HG03159 (cell line): ENCODE data around the gene CDH4.
"Not testable (repeated sequence)": the region's sequence is repeated elsewhere in the genome, so short reads cannot be mapped to it uniquely, and the experiment has no call there.

Source experiments
- ATAC-seq: cut with Tn5 transposase; IDR thresholded peaks from one replicate; pipeline ENCODE4 v1.9.1; 2021; ENCODE audit warnings: mild to moderate bottlenecking, moderate library complexity; ENCODE audit not compliant: unreplicated experiment

Gene CDH4

DNA sequence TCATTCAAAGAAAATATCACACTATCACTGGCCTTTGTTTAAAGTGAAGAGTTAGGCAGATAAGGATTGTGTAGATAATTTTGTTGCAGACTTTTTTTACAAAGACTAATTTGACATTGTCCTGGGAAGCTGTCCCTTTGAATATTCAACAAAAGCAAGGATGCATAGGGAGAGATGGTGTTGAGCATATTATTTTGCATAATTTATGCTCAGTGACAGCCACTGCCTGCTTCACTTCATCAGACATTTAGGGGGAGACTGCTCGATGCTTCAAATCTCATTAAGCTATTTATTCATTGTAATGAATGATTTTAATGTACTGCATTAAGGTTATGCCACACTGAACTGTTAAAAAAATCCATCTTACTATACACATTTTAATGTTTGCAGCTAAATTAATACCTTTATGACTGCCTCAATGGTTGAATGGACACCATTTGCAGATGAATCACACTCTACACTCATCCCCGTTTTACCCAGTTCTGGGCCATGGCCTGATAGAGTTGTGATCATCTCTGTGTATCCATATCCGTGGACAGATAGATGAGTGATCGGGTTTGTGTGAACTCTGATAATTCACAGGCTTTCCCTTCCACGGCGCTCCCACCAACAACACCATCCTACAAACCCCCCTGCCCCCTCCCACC is 128.0 kb downstream of the CDH4 start:
- no peak for ATAC-seq

DNA sequence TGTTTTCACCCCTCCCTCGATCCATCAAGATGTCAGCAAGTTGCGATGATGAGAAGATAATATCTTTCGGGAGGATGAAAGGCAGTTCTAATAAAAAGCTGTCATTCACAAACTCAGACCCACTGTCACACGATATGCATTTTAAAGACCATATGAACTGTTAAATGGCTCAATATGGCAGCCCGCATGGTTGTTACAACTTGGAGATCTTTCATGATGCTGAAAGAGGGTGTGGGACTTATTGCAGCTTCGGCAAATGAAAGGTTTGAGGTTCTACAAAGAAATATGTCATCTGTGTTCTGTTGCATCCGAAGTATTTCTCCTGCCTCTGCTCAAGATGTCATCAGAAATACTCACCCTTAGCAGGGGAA is 128.5 kb downstream of the CDH4 start:
- no peak for ATAC-seq

DNA sequence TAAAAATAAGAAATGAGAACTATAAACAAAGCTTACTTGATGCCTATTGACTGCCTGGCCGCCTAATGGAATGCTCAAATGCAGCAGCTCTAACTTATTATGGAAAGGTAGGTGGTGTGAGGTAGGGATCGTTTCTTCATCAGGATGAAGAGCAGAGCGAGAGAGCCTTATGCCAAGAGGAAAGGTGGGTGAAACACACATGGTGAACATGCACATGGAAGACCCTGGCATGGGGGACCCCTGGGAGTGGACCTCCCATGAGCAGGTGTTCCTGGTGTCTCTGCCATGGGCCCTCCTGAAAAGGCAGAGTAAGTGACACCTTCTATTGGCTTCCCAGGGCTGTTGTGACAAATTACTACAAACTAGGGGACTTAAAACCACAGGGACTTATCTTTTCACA is 130.1 kb downstream of the CDH4 start:
- no peak for ATAC-seq

DNA sequence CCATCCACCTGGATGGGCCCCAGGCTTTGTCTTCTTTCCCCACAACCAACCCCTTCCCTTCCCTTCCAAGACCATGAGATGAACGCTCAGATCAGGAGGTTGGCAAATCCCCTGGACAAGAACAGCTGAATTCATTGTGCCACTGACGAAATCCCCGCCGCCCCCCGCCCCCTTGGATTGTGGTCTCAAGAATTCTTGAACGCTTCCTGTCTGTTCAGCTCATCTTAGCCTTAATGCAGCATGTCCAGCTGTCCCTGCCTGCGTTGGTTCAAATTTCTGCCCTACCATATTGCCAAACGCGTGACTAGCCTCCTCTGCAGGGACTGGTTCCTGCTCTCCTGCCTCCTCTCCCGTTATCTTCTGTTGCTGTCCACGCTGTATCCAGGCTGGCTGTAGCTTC is 133.2 kb downstream of the CDH4 start:
- ATAC-seq, result no peak

DNA sequence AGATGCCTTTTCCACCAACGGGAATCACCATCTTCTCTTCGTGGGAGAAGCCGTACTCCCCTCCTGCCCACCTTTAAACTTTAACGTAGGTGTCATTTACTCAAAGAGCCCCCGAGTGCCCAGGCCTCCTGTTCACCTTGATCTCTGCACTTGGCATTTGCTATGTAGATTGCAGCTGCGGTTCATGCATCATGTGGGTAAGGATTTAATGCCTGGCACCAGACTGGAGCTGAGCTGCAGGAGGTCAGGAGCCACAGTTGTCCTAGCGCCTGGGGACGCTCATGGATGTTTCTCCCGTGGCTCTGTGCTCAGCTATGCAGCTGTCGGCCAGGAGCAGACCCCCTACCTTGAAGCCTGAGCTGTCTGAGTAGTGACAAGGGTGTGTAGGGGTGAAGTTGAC is 133.7 kb downstream of the CDH4 start:
- ATAC-seq, result no peak

DNA sequence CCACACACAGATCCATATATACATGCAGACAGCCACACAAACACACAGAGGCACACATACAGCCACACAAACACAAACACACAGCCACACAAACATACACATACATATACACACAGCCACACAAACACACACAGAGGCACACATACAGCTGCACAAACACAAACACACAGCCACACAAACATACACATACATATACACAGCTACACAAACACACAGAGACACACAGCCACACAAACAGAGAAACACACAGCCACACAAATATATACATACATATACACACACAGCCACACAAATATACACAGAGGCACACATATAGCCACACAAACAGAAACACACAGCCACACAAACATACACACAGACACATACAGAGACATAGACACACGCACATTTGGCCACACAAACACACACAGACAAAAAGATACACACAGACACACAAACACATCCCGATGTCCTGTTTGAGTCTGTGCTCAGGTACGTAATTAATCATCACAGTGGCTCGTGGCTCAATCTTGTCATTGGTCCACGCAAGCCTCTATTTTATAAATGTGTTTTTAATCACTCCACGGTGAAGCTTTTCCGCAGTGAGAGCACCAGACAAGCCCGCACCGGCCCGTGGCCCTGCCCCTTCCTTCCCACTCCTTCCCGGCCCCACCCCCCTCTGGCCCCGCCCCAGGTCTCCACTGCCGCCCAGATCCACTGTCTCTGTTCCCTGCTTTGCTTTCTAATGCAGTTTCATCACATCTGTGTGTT is 135.3 kb downstream of the CDH4 start:
- no peak for ATAC-seq

DNA sequence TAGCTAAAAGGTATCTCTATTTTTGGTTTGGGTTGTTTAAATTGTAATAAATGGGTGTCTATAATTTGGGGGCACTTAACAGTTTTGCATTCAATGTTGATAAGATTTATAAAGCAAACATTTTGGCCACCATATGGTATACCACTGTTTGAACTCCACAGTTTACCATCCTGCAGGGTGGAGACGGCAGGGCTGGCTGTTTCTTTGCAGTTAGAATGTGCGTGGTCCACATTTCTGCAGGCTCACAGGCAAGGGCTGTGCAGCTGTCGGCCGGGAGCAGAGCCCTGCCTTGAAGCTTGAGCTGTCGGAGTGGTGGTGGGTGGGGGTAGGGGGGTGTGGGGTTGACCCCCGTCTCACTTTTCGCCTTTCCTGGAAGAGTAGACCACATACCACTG is 135.9 kb downstream of the CDH4 start:
- no peak for ATAC-seq

DNA sequence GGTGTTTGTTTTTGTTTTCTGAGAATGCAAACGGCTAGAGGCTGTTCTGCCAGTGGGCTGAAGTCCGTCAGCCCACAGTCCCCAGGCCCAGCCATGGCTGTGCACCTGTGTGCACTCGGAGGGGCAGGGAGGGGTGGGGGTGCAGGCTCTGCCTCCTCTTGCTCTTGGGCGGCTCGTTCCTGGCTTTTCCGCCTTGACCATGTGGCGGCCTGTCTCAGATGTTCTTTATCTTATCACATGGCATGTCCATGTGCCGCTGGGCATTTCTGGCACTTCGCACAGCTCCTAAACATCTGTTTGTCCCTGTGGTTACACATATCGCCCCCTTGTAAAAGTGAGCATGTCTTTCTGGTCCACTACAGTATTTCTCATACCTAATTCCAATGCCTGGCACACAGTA is 137.0 kb downstream of the CDH4 start:
- ATAC-seq, result no peak

DNA sequence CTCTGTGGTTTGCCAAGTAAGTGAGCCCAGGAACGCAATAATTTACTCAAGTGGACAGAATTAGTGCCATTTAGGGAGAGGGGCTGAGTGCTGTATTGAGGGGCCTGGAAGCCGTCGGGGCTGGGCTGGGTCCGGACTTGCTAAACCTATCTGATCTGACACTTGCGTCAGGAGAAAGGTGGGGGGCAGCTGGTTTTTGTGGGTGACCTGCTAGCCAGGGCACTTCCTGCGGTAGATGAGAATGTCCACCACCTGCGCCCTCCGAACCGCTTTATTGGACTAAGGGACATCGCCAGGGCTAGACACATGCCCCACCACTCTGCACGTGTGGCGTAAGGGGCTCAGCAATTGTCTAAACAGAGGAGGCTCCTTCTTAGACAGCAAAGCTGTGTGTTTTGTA is 139.1 kb downstream of the CDH4 start:
- no peak for ATAC-seq

DNA sequence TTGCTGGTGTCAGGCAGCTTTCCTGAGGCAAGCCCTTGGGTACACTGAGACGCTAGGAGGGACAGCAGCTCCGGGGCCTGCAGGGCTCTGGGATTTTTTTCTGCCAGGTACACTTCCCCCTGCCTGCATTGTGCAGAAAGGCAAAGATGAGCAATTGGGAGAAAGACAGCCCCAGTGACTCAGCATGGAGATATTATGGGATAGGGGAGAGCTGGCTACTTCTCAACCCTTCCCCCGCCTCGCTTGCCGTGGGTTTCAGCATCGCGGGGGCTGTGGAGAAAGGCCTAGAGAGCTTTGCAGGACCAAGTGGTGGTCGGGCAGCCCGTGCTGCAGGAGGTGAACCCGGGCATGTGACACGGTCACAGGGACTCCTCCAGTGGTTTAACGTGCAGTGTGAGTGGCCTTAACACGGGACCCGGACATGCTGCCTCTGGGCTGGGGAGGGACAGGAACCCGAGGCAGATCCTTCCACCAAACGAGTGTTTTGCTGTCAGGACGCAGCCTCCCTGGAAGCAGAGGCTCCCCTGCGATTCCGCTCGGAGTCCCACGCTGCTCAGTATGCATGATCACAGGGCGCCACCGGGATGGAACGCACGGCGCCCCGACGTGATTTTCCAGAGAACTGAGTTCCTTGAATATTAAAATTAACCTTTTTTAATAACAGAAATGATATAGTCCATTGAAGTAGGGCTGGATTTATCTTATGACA is 139.9 kb downstream of the CDH4 start:
- no peak for ATAC-seq

DNA sequence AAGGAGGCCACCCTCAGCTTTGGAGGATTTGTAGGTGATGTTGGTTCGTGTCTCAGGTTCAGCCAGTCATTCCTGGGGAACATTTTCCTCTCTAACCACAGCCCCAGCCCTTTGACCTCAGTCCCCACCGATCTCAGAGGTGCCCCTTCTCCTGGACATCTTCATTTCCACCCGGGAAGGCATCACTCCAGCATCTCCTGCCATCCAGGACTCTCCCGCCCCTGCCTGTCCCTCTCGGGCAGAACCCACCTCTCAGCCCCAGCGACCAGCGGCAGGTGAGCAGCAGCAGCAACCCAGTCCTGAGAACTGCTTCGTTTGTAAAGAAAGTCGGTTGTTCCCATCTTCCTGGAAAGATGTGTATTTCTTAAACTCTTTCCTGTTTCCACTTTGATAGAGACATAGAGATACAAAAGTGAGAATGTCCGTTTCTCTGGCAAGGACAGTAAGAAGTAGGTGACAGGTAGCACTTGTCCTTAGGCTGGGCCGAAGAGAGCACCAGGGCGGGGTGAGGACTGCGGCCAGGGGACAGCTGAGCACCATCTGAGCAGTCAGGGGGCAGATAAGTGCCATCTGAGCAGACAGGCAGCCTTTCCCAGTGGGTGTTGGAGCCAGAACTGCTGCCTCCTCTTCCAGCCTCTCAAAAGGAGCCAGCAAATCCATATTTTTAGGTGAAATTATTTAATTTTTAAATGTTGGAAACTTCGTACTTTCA is 142.2 kb downstream of the CDH4 start:
- ATAC-seq, result no peak

DNA sequence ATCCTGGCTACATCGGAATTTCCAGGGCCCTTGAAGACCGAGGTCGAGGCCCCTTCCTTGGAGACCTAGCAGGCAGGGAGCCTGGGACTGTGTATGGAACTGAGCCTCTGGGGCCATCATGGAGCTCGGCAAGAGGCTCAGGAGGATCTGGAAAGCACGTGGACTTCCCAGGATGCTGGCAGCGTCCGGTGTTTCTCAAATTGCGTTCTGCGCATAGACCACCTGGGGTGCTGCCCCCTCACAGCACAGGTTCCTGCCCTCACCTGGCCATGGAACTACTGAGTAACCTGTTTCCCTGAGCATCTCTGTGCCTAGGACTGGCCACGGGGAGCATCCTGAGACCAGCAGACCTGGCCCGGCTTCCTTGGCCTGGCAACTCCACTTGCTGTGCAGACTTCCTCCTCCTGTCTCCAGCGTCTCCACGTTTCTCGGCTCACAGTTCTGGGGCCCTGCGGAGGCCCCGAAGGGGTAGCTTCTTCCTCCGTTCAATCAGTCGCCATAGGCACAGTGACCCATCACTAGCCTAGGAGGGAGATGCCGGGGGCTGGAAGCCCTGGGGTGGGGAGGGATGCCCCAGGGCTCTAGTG is 144.3 kb downstream of the CDH4 start:
- no peak for ATAC-seq

DNA sequence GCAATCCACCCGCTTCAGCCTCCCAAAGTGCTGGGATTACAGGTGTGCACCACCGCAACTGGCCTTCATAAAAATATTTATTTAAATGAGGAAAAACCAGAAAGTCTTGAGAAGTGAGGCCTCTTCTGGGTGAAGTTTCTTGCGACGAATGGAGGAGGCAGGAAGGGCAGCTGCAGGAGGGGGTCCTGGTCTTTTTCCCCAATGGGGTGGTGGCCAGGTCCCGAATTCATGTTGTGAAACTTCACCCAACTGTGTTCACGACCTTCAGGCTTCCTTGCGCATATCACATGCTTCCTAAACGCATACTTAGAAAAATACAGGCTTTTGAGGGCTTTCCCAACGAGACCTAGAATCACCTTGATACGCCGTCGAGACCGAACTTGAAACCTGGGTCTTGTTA is 145.1 kb downstream of the CDH4 start:
- no peak for ATAC-seq

DNA sequence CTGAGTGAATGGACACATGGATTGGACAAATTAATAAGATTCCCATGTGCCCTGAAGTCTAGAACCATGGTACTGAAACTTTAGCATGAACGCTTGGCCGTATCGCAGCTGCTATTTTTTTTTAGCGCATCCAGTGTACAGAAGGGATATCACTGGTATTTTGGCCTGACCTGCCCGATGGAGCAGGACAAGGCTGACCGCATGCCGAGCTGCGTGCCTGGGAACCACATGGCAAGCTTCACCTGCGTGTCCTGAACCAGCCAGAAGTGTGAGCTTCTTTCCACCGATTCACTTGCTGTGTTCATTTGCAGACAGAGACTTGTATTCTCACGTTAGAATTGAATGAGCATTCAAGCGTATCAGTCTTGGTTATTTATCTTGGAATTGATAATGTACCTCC is 145.7 kb downstream of the CDH4 start:
- no peak for ATAC-seq

DNA sequence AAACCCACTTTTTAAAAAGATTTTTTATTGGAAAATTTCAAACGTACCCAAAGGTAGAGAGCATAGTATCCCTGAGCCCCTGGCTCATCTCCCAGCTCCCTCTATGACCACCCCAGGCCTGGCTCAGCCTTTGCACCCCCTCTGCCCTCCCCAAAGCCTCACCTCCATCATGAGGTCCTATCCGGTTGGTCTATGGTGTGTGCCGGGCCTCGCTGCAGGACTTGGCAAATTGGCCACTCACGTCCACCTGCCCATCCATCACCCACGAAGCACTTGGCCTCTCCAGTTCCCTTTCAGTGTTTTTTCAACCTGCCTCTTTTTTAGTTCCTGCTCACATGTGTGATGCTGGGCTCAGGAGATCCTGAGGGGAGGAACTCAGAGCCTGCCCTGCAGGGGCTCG is 147.4 kb downstream of the CDH4 start:
- ATAC-seq, result no peak

DNA sequence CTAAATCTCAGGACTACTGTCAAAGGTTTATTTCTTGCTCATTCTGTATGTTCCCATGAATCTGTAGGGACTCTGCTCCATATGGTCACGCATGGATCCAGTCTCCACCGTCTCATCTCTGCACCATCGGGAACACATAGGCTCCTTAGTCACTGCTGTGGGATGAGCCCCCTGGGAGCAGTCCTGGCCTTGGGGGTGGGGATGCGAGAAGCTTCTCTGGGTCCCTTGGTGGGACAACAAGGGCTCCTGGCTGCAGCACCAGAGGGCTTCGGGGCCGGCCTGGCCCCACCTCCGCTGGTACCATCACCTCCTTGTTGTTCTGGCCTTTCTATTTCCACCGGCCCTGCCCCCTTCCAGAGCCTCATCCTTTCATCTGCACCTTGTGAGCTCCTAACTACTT is 148.4 kb downstream of the CDH4 start:
- no peak for ATAC-seq

DNA sequence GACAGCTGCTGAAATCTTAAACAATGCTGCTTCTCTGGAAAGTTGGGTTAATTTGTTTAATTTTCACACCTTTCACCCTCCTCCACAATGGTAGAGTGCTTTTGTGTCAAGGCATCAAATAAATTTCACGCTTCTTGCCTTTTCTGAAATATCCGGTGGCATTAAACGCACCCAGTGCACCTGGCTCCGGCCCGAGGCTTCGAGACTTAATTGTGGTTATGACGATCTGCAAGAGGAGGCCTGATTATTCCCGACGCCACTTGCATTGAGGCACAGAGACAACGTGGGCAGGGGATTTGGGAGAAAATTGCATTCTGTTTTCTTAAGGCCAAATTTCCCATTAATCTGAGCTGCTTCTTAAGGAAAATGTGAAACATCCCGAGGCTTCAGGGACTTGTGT is 152.2 kb downstream of the CDH4 start:
- ATAC-seq, result no peak

DNA sequence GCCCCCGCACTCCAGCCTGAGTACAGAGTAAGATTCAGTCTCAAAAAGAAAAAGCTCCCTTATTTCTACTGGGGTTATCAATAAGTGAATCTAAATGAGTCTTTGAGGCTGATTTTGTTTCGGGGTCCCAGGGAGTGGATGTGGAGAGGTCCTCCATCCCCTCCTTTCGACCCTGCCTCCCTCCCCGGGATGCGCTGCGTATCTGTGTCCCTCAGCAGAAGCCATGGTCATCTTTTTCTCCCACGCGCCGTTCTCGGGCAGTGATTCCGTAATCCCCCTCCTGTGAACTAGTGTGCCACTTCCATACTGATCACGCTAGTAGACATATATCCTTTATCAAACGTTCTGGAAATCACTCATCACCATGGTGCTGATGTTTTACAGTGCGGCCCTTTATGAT is 152.9 kb downstream of the CDH4 start:
- ATAC-seq, result no peak

DNA sequence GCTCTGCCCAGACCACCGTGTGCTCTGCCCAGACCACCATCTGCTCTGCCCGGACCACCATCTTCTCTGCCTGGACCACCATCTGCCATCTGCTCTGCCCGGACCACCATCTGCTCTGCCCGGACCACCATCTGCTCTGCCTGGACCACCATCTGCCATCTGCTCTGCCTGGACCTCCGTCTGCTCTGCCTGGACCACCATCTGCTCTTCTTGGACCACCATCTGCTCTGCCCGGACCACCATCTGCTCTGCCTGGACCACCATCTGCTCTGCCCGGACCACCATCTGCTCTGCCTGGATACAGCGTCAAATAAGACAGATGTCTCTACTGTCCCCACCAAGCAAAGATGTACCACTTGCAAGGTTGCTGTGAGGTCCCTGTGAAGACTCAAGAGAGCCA is 154.7 kb downstream of the CDH4 start:
- not testable (repeated sequence) for ATAC-seq

DNA sequence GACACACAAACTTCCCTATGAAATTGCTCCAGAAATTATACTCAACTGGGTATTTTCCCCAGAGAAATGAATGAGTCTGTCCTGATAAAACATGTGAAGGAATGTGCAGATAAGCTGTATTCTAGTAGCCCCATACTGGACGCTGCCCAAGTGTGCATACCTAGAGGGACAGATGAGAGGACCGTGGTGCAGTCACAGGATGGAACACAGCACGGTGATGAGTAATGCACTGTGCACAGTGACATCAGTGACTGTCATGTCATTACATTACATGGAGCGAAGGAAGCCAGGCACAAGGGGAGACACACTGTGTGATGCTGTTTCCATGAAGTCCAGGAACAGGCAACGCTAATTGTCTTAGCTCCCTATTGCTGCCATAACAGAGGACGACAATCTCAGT is 155.5 kb downstream of the CDH4 start:
- no peak for ATAC-seq
